Ishikawa (cell line): ENCODE data around the gene CSF3R.

ENCODE experiments used
- CEBPB ChIP-seq: IDR thresholded peaks from 2 replicates; pipeline ENCODE4 v1.6.1; 2012
- CREB1 ChIP-seq: IDR thresholded peaks from 2 replicates; pipeline ENCODE4 v1.6.1; 2012; ENCODE audit warnings: low read depth
- EGR1 ChIP-seq: IDR thresholded peaks from 2 replicates; pipeline ENCODE4 v1.6.1; 2012
- EP300 ChIP-seq: IDR thresholded peaks from 2 replicates; pipeline ENCODE4 v1.6.1; 2012; ENCODE audit warnings: borderline replicate concordance
- MAX ChIP-seq: IDR thresholded peaks from 2 replicates; pipeline ENCODE4 v1.6.1; 2012
- NFIC ChIP-seq: IDR thresholded peaks from 2 replicates; pipeline ENCODE4 v1.6.1; 2012
- RAD21 ChIP-seq: IDR thresholded peaks from 2 replicates; pipeline ENCODE4 v1.6.1; 2012; ENCODE audit warnings: low read depth
- REST ChIP-seq: IDR thresholded peaks from 2 replicates; pipeline ENCODE4 v1.6.1; 2012; ENCODE audit warnings: low read depth, mild to moderate bottlenecking
- TAF1 ChIP-seq: IDR thresholded peaks from 2 replicates; pipeline ENCODE4 v1.6.1; 2012; ENCODE audit warnings: low read depth, mild to moderate bottlenecking
- YY1 ChIP-seq: IDR thresholded peaks from 2 replicates; pipeline ENCODE4 v1.6.1; 2012; ENCODE audit warnings: low read depth

GRCh38 chr1:36480161-36480560 is 2.6 kb downstream of the CSF3R start:
- no peak for TF ChIP-seq CEBPB
- no peak for TF ChIP-seq REST
- no peak for TF ChIP-seq EP300
- TF ChIP-seq RAD21 = no peak
- no peak for TF ChIP-seq YY1
- no peak for TF ChIP-seq TAF1
- TF ChIP-seq NFIC = no peak
- TF ChIP-seq MAX = no peak
- no peak for TF ChIP-seq CREB1
- TF ChIP-seq EGR1 = no peak
